ENCODE results near the gene SH3TC1.

SH3TC1 gene

GRCh38 chr4:8201321-8201781 is 2.3 kb downstream of the SH3TC1 start:
- DNase-seq: no peak

GRCh38 chr4:8202108-8203051 is 3.3 kb downstream of the SH3TC1 start:
- no peak for DNase-seq

- DNase-seq: no peak
These were observed 3.9 kb downstream of the SH3TC1 start for GRCh38 chr4:8203052-8203401.

- no peak for DNase-seq
These were observed 4.7 kb downstream of the SH3TC1 start for GRCh38 chr4:8203817-8204216.

GRCh38 chr4:8204576-8205227 is 5.6 kb downstream of the SH3TC1 start:
- DNase-seq: no peak

- DNase-seq: no peak
These were observed 6.2 kb downstream of the SH3TC1 start for GRCh38 chr4:8205241-8205707.

GRCh38 chr4:8205749-8206611 is 6.9 kb downstream of the SH3TC1 start:
- DNase-seq: no peak

- no peak for DNase-seq
These were observed 8.2 kb downstream of the SH3TC1 start for GRCh38 chr4:8207314-8207713.

GRCh38 chr4:8208565-8208964 is 9.5 kb downstream of the SH3TC1 start:
- DNase-seq: no peak

- no peak for DNase-seq
These were observed 10.2 kb downstream of the SH3TC1 start for GRCh38 chr4:8209181-8209874.

GRCh38 chr4:8210010-8210409 is 10.9 kb downstream of the SH3TC1 start:
- no peak for DNase-seq

GRCh38 chr4:8210616-8211015 is 11.5 kb downstream of the SH3TC1 start:
- no peak for DNase-seq

GRCh38 chr4:8211251-8211650 is 12.2 kb downstream of the SH3TC1 start:
- no peak for DNase-seq

- no peak for DNase-seq
These were observed 12.9 kb downstream of the SH3TC1 start for GRCh38 chr4:8211737-8212581.

GRCh38 chr4:8212622-8213021 is 13.5 kb downstream of the SH3TC1 start:
- no peak for DNase-seq

GRCh38 chr4:8213121-8213520 is 14.0 kb downstream of the SH3TC1 start:
- no peak for DNase-seq

GRCh38 chr4:8214136-8214535 is 15.0 kb downstream of the SH3TC1 start:
- no peak for DNase-seq

- DNase-seq: peak; percentile 53
These were observed 15.9 kb downstream of the SH3TC1 start for GRCh38 chr4:8215001-8215427.

GRCh38 chr4:8215641-8216442 is 16.8 kb downstream of the SH3TC1 start:
- no peak for DNase-seq

GRCh38 chr4:8216443-8217245 is 17.6 kb downstream of the SH3TC1 start:
- DNase-seq: no peak

Data from left hindlimb (tissue), 1 donor.